Stimulated activated naive CD8-positive, alpha-beta T cell treated with anti-CD3 and anti-CD28 coated beads, Interleukin-15, Interleukin-2, amounts not matched to agents 100 U/mL and 50 U/mL, for 24 hours (primary cell): Measurements from ENCODE around the gene TSSC4.

Experiments
- ATAC-seq: fragments of 150-1000 bp; cut with Tn5 transposase; one replicate; pipeline ENCODE4 v1.10.0; 2021
- DNase-seq: peaks from one replicate; pipeline ENCODE4 v3.0.0; 2021

Gene TSSC4

GRCh38 chr11:2400762-2401435 is 349 bp downstream of the TSSC4 start:
- DNase-seq, result no peak
- ATAC-seq, result no peak

GRCh38 chr11:2401436-2401984 is 960 bp downstream of the TSSC4 start:
- no peak for ATAC-seq
- no peak for DNase-seq

- ATAC-seq (no peak), DNase-seq (no peak)
Observed at GRCh38 chr11:2402106-2402505, 1.6 kb downstream of the TSSC4 start.

- no peak for DNase-seq
- no peak for ATAC-seq
Observed at GRCh38 chr11:2402890-2403645, 2.5 kb downstream of the TSSC4 start.

GRCh38 chr11:2404735-2405196 is 4.2 kb downstream of the TSSC4 start:
- DNase-seq, result no peak
- no peak for ATAC-seq

GRCh38 chr11:2406451-2406850 is 5.9 kb downstream of the TSSC4 start:
- DNase-seq, result no peak
- no peak for ATAC-seq

- ATAC-seq (no peak), DNase-seq (no peak)
Observed at GRCh38 chr11:2406878-2407410, 6.4 kb downstream of the TSSC4 start.

- ATAC-seq, result no peak
Observed at GRCh38 chr11:2408671-2409070, 8.1 kb downstream of the TSSC4 start.

GRCh38 chr11:2409126-2409525 is 8.6 kb downstream of the TSSC4 start:
- no peak for ATAC-seq
- DNase-seq, result no peak

More at GRCh38 chr11:2408671-2409070, 8.1 kb downstream of the TSSC4 start:
- DNase-seq, result no peak

- DNase-seq, result no peak
- no peak for ATAC-seq
Observed at GRCh38 chr11:2409611-2410468, 9.3 kb downstream of the TSSC4 start.

GRCh38 chr11:2410616-2411015 is 10.1 kb downstream of the TSSC4 start:
- no peak for DNase-seq
- ATAC-seq, result no peak

GRCh38 chr11:2411446-2412305 is 11.1 kb downstream of the TSSC4 start:
- DNase-seq (no peak), ATAC-seq (no peak)

GRCh38 chr11:2412323-2412722 is 11.8 kb downstream of the TSSC4 start:
- DNase-seq (no peak), ATAC-seq (no peak)

- no peak for ATAC-seq
- DNase-seq, result no peak
Observed at GRCh38 chr11:2413742-2414579, 13.4 kb downstream of the TSSC4 start.

- ATAC-seq (no peak), DNase-seq (no peak)
Observed at GRCh38 chr11:2414616-2415015, 14.1 kb downstream of the TSSC4 start.

- DNase-seq, result no peak
- ATAC-seq, result no peak
Observed at GRCh38 chr11:2415171-2415570, 14.6 kb downstream of the TSSC4 start.

- no peak for DNase-seq
- no peak for ATAC-seq
Observed at GRCh38 chr11:2415601-2416380, 15.2 kb downstream of the TSSC4 start.

- DNase-seq (no peak), ATAC-seq (no peak)
Observed at GRCh38 chr11:2416765-2417164, 16.2 kb downstream of the TSSC4 start.
